Measurements from ENCODE around the gene NTHL1. TPM values are rescaled to one million over a fixed set of nuclear protein-coding genes. Genes with fewer than 3 reads are reported as not detected.

NTHL1 gene
- total and polyA plus RNA-seq, 2 of the 13 experiments (the other 11 are each of a cell fraction or from before 2014, with no cell fraction given): 47.5 to 64.9 TPM

- TF ChIP-seq, protein P1, sequence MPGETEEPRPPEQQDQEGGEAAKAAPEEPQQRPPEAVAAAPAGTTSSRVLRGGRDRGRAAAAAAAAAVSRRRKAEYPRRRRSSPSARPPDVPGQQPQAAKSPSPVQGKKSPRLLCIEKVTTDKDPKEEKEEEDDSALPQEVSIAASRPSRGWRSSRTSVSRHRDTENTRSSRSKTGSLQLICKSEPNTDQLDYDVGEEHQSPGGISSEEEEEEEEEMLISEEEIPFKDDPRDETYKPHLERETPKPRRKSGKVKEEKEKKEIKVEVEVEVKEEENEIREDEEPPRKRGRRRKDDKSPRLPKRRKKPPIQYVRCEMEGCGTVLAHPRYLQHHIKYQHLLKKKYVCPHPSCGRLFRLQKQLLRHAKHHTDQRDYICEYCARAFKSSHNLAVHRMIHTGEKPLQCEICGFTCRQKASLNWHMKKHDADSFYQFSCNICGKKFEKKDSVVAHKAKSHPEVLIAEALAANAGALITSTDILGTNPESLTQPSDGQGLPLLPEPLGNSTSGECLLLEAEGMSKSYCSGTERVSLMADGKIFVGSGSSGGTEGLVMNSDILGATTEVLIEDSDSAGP (CRISPR knock-in tag; IDR thresholded peaks at IDR 0.05; ENCODE audit: borderline replicate concordance): peak; percentile 83
- TF ChIP-seq BCL6 (CRISPR knock-in tag; IDR thresholded peaks at IDR 0.05) (peak; percentile 89), ASH2L (IDR thresholded peaks at IDR 0.05; ENCODE audit: insufficient read length, low read depth, low read length) (peak; percentile 66), NCOA2 (CRISPR knock-in tag; IDR thresholded peaks at IDR 0.05) (peak; percentile 90), SRY (CRISPR knock-in tag; IDR thresholded peaks at IDR 0.05) (peak; percentile 32; the same call in 1 of the 2 replicates), TRIM24 (CRISPR knock-in tag; IDR thresholded peaks at IDR 0.05) (0 out of 2 replicates have a peak, but pooled peaks have one; percentile 11), HNRNPLL (IDR thresholded peaks at IDR 0.05; ENCODE audit: low read depth, low read length, poor library complexity, severe bottlenecking) (peak; percentile 67), ZSCAN22 (CRISPR knock-in tag; IDR thresholded peaks at IDR 0.05) (0 out of 2 replicates have a peak, but pooled peaks have one; percentile 23), ZNF749 (CRISPR knock-in tag; IDR thresholded peaks at IDR 0.05; ENCODE audit: borderline replicate concordance) (0 out of 2 replicates have a peak, but pooled peaks have one; percentile 61), E2F1 (CRISPR knock-in tag; IDR thresholded peaks at IDR 0.05) (no peak), NFKBIZ (CRISPR knock-in tag; IDR thresholded peaks at IDR 0.05) (peak; percentile 75; the same call in 1 of the 2 replicates), HIC2 (CRISPR knock-in tag; IDR thresholded peaks at IDR 0.05; ENCODE audit: low read depth) (peak; percentile 99), ATAD3A (CRISPR knock-in tag; IDR thresholded peaks at IDR 0.05) (no peak), SP1 (IDR thresholded peaks at IDR 0.05) (no peak), SP1 (CRISPR knock-in tag; IDR thresholded peaks at IDR 0.05) (peak; percentile 18; the same call in 1 of the 2 replicates), ZNF451 (CRISPR knock-in tag; IDR thresholded peaks at IDR 0.05) (peak; percentile 71; the same call in 1 of the 2 replicates), ZFAT (CRISPR knock-in tag; conservative IDR thresholded peaks at IDR 0.05) (no peak), SMAD3 (CRISPR knock-in tag; IDR thresholded peaks at IDR 0.05) (peak; percentile 81; the same call in 1 of the 2 replicates), ZNF343 (CRISPR knock-in tag; IDR thresholded peaks at IDR 0.05) (peak; percentile 12; the same call in 1 of the 2 replicates), ONECUT2 (CRISPR knock-in tag; IDR thresholded peaks at IDR 0.05) (no peak)
- TF ChIP-seq, protein P2, sequence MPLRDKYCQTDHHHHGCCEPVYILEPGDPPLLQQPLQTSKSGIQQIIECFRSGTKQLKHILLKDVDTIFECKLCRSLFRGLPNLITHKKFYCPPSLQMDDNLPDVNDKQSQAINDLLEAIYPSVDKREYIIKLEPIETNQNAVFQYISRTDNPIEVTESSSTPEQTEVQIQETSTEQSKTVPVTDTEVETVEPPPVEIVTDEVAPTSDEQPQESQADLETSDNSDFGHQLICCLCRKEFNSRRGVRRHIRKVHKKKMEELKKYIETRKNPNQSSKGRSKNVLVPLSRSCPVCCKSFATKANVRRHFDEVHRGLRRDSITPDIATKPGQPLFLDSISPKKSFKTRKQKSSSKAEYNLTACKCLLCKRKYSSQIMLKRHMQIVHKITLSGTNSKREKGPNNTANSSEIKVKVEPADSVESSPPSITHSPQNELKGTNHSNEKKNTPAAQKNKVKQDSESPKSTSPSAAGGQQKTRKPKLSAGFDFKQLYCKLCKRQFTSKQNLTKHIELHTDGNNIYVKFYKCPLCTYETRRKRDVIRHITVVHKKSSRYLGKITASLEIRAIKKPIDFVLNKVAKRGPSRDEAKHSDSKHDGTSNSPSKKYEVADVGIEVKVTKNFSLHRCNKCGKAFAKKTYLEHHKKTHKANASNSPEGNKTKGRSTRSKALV (CRISPR knock-in tag; IDR thresholded peaks at IDR 0.05): peak; percentile 53; the same call in 1 of the 2 replicates
- TF ChIP-seq, protein P3, sequence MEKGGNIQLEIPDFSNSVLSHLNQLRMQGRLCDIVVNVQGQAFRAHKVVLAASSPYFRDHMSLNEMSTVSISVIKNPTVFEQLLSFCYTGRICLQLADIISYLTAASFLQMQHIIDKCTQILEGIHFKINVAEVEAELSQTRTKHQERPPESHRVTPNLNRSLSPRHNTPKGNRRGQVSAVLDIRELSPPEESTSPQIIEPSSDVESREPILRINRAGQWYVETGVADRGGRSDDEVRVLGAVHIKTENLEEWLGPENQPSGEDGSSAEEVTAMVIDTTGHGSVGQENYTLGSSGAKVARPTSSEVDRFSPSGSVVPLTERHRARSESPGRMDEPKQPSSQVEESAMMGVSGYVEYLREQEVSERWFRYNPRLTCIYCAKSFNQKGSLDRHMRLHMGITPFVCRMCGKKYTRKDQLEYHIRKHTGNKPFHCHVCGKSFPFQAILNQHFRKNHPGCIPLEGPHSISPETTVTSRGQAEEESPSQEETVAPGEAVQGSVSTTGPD (CRISPR knock-in tag; IDR thresholded peaks at IDR 0.05): peak; percentile 94
Observed at GRCh38 chr16:2035431-2036199, 12.0 kb downstream of the NTHL1 start (continued).
